ENCODE results near the gene BIRC7.

Gene BIRC7

GRCh38 chr20:63235399-63235983, at the start of gene BIRC7:
TSS of gene BIRC7 (plus strand) at chr20:63235905. CDS start at chr20:63236097, 192 bp downstream.
- DNase-seq, result no peak

- DNase-seq, result no peak
Observed at GRCh38 chr20:63186084-63186483, 49.6 kb upstream of the BIRC7 start.

- DNase-seq, result no peak
Observed at GRCh38 chr20:63186528-63187316, 49.0 kb upstream of the BIRC7 start.

GRCh38 chr20:63187338-63188158, 48.2 kb upstream of the BIRC7 start:
- no peak for DNase-seq

GRCh38 chr20:63188159-63188442, 47.6 kb upstream of the BIRC7 start:
- DNase-seq, result no peak

GRCh38 chr20:63188641-63189321, 46.9 kb upstream of the BIRC7 start:
- DNase-seq, result no peak

- DNase-seq, result no peak
Observed at GRCh38 chr20:63189322-63189642, 46.4 kb upstream of the BIRC7 start.

GRCh38 chr20:63189846-63190559, 45.7 kb upstream of the BIRC7 start:
- no peak for DNase-seq

GRCh38 chr20:63190828-63191227, 44.9 kb upstream of the BIRC7 start:
- DNase-seq, result no peak

GRCh38 chr20:63191400-63191799, 44.3 kb upstream of the BIRC7 start:
- no peak for DNase-seq

GRCh38 chr20:63192721-63193120, 43.0 kb upstream of the BIRC7 start:
- DNase-seq, result no peak

- DNase-seq, result no peak
Observed at GRCh38 chr20:63194007-63194796, 41.5 kb upstream of the BIRC7 start.

- no peak for DNase-seq
Observed at GRCh38 chr20:63194797-63195173, 40.9 kb upstream of the BIRC7 start.

- DNase-seq, result no peak
Observed at GRCh38 chr20:63196768-63197470, 38.8 kb upstream of the BIRC7 start.

GRCh38 chr20:63198606-63199005, 37.1 kb upstream of the BIRC7 start:
- DNase-seq, result no peak

GRCh38 chr20:63202021-63202420, 33.7 kb upstream of the BIRC7 start:
- no peak for DNase-seq

- no peak for DNase-seq
Observed at GRCh38 chr20:63202811-63203526, 32.7 kb upstream of the BIRC7 start.

- DNase-seq, result no peak
Observed at GRCh38 chr20:63204362-63204761, 31.3 kb upstream of the BIRC7 start.

- DNase-seq, result no peak
Observed at GRCh38 chr20:63205896-63206295, 29.8 kb upstream of the BIRC7 start.

GRCh38 chr20:63206878-63207277, 28.8 kb upstream of the BIRC7 start:
- no peak for DNase-seq

All from stimulated activated naive CD4-positive, alpha-beta T cell treated with Interleukin-2 at 50 U/mL for 16 hours (primary cell).